Neuronal stem cell (in vitro differentiated cells): ENCODE measurements around the gene DPY30.
"Not testable (repeated sequence)": the region's sequence is repeated elsewhere in the genome, so short reads cannot be mapped to it uniquely, and the experiment has no call there.

Experiments
- DNase-seq: peaks from one replicate; pipeline ENCODE4 v3.0.0-alpha.2; 2013; ENCODE audit warnings: low spot score
- H2AFZ ChIP-seq: one replicate; pipeline ENCODE4 v1.6.1; 2013; ENCODE audit warnings: mild to moderate bottlenecking, low read length, inconsistent platforms
- H2AK5ac ChIP-seq: 2 replicates; pipeline ENCODE4 v1.6.1; 2013; ENCODE audit warnings: low read depth, mild to moderate bottlenecking, inconsistent platforms, low read length, moderate library complexity, mixed read lengths
- H2BK120ac ChIP-seq: 2 replicates; pipeline ENCODE4 v1.6.1; 2013; ENCODE audit warnings: low read depth, mild to moderate bottlenecking, inconsistent platforms, low read length, moderate library complexity, mixed read lengths
- H2BK12ac ChIP-seq: one replicate; pipeline ENCODE4 v1.6.1; 2013; ENCODE audit warnings: low read length, inconsistent platforms
- H2BK15ac ChIP-seq: 2 replicates; pipeline ENCODE4 v1.6.1; 2013; ENCODE audit warnings: mild to moderate bottlenecking, low read length, inconsistent platforms, mixed read lengths
- H2BK5ac ChIP-seq: one replicate; pipeline ENCODE4 v1.6.1; 2013; ENCODE audit warnings: inconsistent platforms, mild to moderate bottlenecking, low read length, moderate library complexity
- H3K14ac ChIP-seq: one replicate; pipeline ENCODE4 v1.6.1; 2013; ENCODE audit warnings: low read length, inconsistent platforms
- H3K18ac ChIP-seq: 2 replicates; pipeline ENCODE4 v1.6.1; 2013; ENCODE audit warnings: low read length, inconsistent platforms
- H3K23ac ChIP-seq: 2 replicates; pipeline ENCODE4 v1.6.1; 2013; ENCODE audit warnings: low read depth, mild to moderate bottlenecking, mixed read lengths, low read length, inconsistent platforms; ENCODE audit not compliant: poor library complexity
- H3K27ac ChIP-seq: replicated peaks from 3 replicates; pipeline ENCODE4 v1.5.1; 2013; ENCODE audit warnings: low read length, inconsistent platforms
- H3K27me3 ChIP-seq, 3 experiments: 2 replicates each; pipeline ENCODE4 v1.6.1; 2013; ENCODE audit warnings: low read length in 3 of 3, mild to moderate bottlenecking in 2 of 3, inconsistent platforms in 1 of 3, low read depth in 1 of 3, mixed read lengths in 1 of 3, moderate library complexity in 1 of 3; ENCODE audit not compliant: control insufficient read depth in 3 of 3, insufficient read depth in 3 of 3
- H3K36me3 ChIP-seq, 2 donors: replicated peaks in 1 of 2; 2 replicates each; pipeline ENCODE4 v1.6.1; 2013; ENCODE audit warnings: low read length in 2 of 2; ENCODE audit not compliant: control insufficient read depth in 2 of 2, insufficient read depth in 2 of 2
- H3K4ac ChIP-seq: 2 replicates; pipeline ENCODE4 v1.6.1; 2013; ENCODE audit warnings: inconsistent platforms, mild to moderate bottlenecking, low read length, moderate library complexity
- H3K4me1 ChIP-seq, 2 donors: 1 replicate in 1 of 2; 2 replicates in 1 of 2; pipeline ENCODE4 v1.6.1; 2013; ENCODE audit warnings: low read length in 2 of 2, low read depth in 1 of 2; ENCODE audit not compliant: control insufficient read depth in 2 of 2, insufficient read depth in 1 of 2
- H3K4me2 ChIP-seq: one replicate; pipeline ENCODE4 v1.6.1; 2013; ENCODE audit warnings: mild to moderate bottlenecking, low read length, inconsistent platforms; ENCODE audit not compliant: insufficient read depth, poor library complexity, severe bottlenecking
- H3K4me3 ChIP-seq, 2 donors: 2 replicates each; pipeline ENCODE4 v1.5.1; 2013; ENCODE audit warnings: low read length in 2 of 2, mild to moderate bottlenecking in 2 of 2, inconsistent platforms in 1 of 2, moderate library complexity in 1 of 2
- H3K79me1 ChIP-seq: one replicate; pipeline ENCODE4 v1.6.1; 2013; ENCODE audit warnings: low read depth, mild to moderate bottlenecking, inconsistent platforms, low read length, moderate library complexity
- H3K9ac ChIP-seq: one replicate; pipeline ENCODE4 v1.6.1; 2013; ENCODE audit warnings: mild to moderate bottlenecking, low read depth, low read length, inconsistent platforms; ENCODE audit not compliant: poor library complexity
- H3K9me3 ChIP-seq, 2 donors: replicated peaks in 1 of 2; 2 replicates each; pipeline versions ENCODE3 to v1.6.1; 2013; ENCODE audit warnings: low read length in 2 of 2, mild to moderate bottlenecking in 2 of 2, inconsistent platforms in 1 of 2, low read depth in 1 of 2, mixed read lengths in 1 of 2, moderate library complexity in 1 of 2; ENCODE audit not compliant: control insufficient read depth in 2 of 2, insufficient read depth in 1 of 2
- H4K8ac ChIP-seq: one replicate; pipeline ENCODE4 v1.6.1; 2013; ENCODE audit warnings: low read depth, mild to moderate bottlenecking, inconsistent platforms, low read length, moderate library complexity
- H4K91ac ChIP-seq: one replicate; pipeline ENCODE4 v1.6.1; 2013; ENCODE audit warnings: low read length, low read depth, mild to moderate bottlenecking, inconsistent platforms; ENCODE audit not compliant: poor library complexity
- WGBS, 2 donors: extraction: QIAGEN DNeasy Blood & Tissue Kit; methylation state at CpG; one replicate each; pipeline ENCODE4 v1.1.7; 2013; ENCODE audit warnings: missing lambda C conversion rate in 2 of 2, mixed read lengths in 1 of 2; ENCODE audit not compliant: insufficient read length in 2 of 2, insufficient replicate concordance in 1 of 2; ENCODE audit errors: extremely low coverage in 2 of 2; 5-methylcytosine and 5-hydroxymethylcytosine counted together

DPY30 gene

DNA sequence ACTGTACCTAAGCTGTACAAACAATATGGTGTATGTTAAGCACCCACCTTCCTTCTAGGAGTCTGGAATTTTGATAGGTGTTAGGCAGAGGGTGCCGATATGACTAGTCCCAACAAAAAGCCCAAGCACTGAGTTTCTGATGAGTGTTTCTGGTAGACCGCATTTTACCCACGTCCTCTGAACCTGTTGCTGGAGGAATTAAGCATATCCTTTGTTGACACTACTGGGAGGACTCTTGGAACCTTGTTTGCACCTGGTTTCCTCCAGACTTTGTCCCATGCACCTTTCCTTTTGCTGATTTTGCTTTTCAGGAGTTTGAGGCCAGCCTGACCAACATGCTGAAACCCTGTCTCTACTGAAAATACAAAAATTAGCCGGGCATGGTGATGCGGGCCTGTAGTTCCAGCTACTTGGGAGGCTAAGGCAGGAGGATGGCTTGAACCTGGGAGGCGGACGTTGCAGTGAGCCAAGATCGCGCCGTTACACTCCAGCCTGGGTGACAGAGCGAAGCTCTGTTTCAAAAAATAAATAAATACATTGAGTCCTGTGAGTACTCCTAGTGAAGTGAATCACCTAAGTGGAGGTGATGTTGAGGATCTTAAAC, 12.3 kb upstream of the DPY30 start:
- Histone ChIP-seq H2BK15ac (no peak overlapping the region), H3K27ac (no peak overlapping the region), H4K91ac (no peak overlapping the region), H3K23ac (no peak overlapping the region), H2AFZ (no peak overlapping the region), H3K9ac (no peak overlapping the region), H3K36me3 (no peaks in the 10 kb centered on the region), H4K8ac (no peak overlapping the region), H3K4me3 (no peak overlapping the region), H3K4me1 (no peaks in the 10 kb centered on the region), H3K79me1 (no peaks in the 10 kb centered on the region), H3K27me3 (no peaks in the 10 kb centered on the region), H3K4ac (no peak overlapping the region), H3K18ac (no peak overlapping the region), H3K14ac (no peak overlapping the region), H2BK12ac (no peak overlapping the region), H3K9me3 (no peaks in the 10 kb centered on the region), H2AK5ac (no peak overlapping the region), H2BK120ac (no peak overlapping the region), H3K4me2 (no peak overlapping the region), H2BK5ac (no peak overlapping the region)
- DNase-seq: no peak
- no CpG with 5 or more reads among the region's 11 CpGs for WGBS, 2 donors

DNA sequence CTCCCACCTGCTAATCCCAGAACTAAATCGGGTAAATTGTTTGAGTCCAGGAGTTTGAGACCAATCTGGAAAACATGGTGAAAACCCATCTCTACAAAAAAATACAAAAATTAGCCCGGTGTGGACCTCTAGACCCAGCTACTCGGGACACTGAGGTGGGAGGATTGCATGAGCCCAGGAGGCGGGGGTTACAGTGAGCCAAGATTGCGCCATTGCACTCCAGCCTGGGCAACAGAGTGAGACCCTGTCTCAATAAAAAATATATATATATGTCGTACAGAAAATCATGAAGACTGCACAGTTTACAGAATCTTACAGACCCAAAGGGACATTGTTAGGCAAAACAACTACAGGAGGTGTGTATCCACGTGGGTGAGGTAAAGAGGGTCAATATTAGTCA, 4.0 kb upstream of the DPY30 start:
- peaks cover 2% of the 10 kb centered on the region in 2 donors for H3K4me1 ChIP-seq
- DNase-seq: no peak
- no peak overlapping the region for H2BK15ac ChIP-seq
- no peak overlapping the region for H4K8ac ChIP-seq
- H3K4ac ChIP-seq: no peak overlapping the region
- no peak overlapping the region for H3K27ac ChIP-seq
- no peak overlapping the region for H3K18ac ChIP-seq
- no peak overlapping the region for H2AK5ac ChIP-seq
- no peak overlapping the region for H3K4me3 ChIP-seq
- H3K9me3 ChIP-seq: no peaks in the 10 kb centered on the region
- H2BK12ac ChIP-seq: no peak overlapping the region
- no peak overlapping the region for H2AFZ ChIP-seq
- no peak overlapping the region for H3K4me2 ChIP-seq
- no peak overlapping the region for H3K9ac ChIP-seq
- no peak overlapping the region for H4K91ac ChIP-seq
- no peaks in the 10 kb centered on the region for H3K27me3 ChIP-seq
- H3K23ac ChIP-seq: no peak overlapping the region
- WGBS, 2 donors: no CpG with 5 or more reads among the region's 7 CpGs
- peaks cover 6% of the 10 kb centered on the region for H3K79me1 ChIP-seq
- no peak overlapping the region for H2BK120ac ChIP-seq
- no peak overlapping the region for H2BK5ac ChIP-seq
- H3K14ac ChIP-seq: no peak overlapping the region
- no peaks in the 10 kb centered on the region for H3K36me3 ChIP-seq

DNA sequence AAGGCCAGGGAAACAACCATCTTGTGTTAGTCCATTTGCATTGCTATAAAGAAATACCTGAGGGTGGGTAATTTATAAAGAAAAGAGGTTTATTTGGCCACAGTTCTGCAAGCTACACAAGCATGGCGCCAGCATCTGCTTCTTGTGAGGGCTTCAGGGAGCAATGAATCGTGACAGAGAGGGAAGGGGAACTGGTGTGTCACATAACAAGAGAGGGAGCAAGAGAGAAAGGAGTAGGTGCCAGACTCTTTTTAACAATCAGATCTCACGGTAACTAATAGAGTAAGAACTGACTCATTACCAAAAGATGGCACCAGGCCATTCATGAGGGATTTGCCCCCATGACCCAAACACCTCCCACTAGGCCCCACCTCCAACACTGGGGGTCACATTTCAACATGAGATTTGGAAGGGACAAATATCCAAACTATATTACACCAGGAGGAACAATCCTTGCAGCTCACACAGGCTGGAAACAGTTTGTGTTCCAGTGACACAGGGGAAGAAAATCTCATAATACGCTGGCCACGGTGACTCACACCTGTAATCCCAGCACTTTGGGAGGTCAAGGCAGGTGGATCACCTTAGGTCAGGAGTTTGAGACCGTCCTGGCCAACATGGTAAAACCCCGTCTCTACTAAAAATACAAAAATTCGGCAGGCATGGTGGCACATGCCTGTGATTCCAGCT, 5.3 kb downstream of the DPY30 start:
- H2AFZ ChIP-seq, H3K14ac ChIP-seq, H2BK5ac ChIP-seq, H3K4ac ChIP-seq, H3K4me3 ChIP-seq, H3K27ac ChIP-seq, DNase-seq, H2BK15ac ChIP-seq, H3K9me3 ChIP-seq, H3K4me2 ChIP-seq, H3K4me1 ChIP-seq, H2AK5ac ChIP-seq, H4K8ac ChIP-seq, H4K91ac ChIP-seq, H3K9ac ChIP-seq, H2BK12ac ChIP-seq, H3K23ac ChIP-seq, H3K27me3 ChIP-seq, H3K18ac ChIP-seq, H2BK120ac ChIP-seq: not testable (repeated sequence)
- WGBS, 2 donors: no CpG with 5 or more reads among the region's 8 CpGs
- Histone ChIP-seq H3K79me1 (peaks cover 10% of the 10 kb centered on the region), H3K36me3 (peaks cover 9 to 54% of the 10 kb centered on the region in 2 donors)

DNA sequence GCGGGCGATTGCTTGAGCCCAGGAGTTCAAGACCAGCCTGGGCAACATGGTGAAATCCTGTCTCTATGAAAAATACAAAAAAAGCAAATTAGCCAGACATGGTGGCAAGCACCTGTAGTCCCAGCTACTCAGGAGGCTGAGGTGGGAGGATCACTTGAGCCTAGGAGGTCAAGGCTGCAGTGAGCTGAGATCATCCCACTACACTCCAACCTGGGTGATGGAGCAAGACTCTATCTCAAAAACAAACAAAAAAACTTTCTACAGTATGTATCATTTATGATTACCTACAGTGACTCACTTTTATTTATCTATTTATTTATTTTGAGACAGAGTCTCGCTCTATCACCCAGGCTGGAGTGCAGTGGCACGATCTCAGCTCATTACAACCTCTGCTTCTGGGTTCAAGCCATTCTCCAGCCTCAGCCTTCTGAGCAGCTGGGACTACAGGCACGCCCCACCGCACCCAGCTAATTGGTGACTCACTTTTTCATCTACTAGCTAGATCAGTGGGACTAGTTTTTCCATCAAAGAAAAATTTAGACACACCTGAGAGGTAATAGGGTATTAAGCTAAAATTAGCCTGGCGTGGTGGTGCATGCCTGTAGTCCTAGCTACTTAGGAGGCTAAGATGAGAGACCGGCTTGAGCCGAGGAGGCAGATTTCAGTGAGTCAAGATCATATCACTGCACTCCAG, 20.7 kb downstream of the DPY30 start:
- not testable (repeated sequence) for H4K8ac ChIP-seq, H3K27ac ChIP-seq, H3K9ac ChIP-seq, H3K79me1 ChIP-seq, H2BK15ac ChIP-seq, H3K9me3 ChIP-seq, H3K4ac ChIP-seq, H3K4me3 ChIP-seq, H2BK12ac ChIP-seq, H2AK5ac ChIP-seq, H3K18ac ChIP-seq, H2BK5ac ChIP-seq, H3K4me1 ChIP-seq, DNase-seq, H3K4me2 ChIP-seq, H3K23ac ChIP-seq, H2BK120ac ChIP-seq, H2AFZ ChIP-seq, H4K91ac ChIP-seq, H3K27me3 ChIP-seq, H3K14ac ChIP-seq
- H3K36me3 ChIP-seq: peaks cover 9 to 67% of the 10 kb centered on the region in 2 donors
- no CpG with 5 or more reads among the region's 9 CpGs for WGBS, 2 donors
